ENCODE measurements around the gene BCL2L1.
A peak's percentile ranks its signal among the peaks of the same experiment; 100 is the strongest.
"Not testable (repeated sequence)": the region's sequence is repeated elsewhere in the genome, so short reads cannot be mapped to it uniquely, and the experiment has no call there.

Gene BCL2L1

DNA sequence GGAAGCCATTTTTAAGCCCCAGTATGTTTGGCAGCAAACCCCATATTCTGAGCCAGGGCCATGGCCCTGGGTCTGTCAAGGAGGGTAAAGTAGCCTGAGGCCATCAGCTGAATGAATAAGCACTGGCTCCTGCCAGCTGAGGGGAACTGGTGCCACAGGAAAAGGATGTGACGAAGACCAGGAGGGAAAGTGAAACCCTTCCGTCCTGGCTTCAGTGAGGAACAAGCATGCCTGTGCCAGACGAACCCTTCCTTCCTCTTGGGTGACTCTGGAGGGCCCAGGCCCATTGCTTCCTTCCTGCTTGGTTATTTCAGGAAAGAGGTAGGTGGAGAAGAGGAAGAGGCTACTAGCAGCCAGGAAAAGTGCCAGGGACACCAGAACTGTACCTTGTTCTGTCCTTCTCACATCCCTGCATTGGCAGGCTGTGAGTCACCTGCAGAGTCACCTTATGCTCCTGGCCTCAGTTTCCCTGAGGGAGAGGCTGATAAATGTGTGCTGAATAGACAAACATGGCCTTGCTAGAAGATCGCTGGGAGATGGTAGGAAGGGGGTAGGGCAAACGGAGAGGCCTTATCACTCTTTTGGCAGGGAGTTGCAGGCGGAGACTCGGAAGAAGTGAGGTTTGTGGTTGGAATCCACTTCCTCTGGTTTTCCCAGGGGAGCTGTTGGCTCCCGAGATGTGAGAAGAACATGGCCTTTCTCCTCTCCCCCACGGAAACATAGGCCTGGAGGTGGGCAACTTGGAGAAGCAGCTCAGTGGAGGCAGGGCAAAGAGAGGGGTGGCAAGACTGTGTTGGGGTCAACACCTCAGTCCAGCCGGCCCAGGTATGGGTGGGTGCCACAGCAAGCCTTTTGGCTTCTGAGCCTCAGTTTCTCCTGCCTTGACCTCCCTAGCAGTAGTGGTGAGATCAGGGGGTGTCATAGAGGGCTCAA, 47.5 kb downstream of the BCL2L1 start:
- no peak for DNase-seq (ENCODE audit: low read depth, low spot score)

DNA sequence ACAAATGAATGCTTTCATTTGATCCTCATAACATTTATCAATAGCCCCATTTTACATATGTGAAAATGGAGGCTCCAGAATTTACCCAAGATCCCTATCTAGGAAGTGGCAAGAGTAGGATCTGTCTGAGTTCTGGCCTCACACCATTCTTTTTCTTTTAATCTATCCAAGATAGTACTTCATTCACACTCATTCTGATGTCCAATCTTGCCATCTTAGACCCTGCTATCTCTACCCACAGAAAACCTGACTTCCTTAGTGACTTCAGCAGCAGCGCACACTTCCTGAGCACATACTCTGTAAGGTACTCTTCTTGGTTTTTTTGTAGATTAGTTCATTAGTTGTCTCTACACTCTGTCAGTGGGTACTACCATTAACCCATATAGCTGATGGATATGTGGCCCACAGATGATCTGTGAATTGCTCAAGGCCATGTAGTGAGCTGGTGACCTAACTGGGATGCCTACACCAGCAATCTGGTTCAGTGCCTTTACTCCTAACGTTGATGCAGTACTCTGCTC, 48.7 kb downstream of the BCL2L1 start:
- no peak for DNase-seq (ENCODE audit: low read depth, low spot score)

DNA sequence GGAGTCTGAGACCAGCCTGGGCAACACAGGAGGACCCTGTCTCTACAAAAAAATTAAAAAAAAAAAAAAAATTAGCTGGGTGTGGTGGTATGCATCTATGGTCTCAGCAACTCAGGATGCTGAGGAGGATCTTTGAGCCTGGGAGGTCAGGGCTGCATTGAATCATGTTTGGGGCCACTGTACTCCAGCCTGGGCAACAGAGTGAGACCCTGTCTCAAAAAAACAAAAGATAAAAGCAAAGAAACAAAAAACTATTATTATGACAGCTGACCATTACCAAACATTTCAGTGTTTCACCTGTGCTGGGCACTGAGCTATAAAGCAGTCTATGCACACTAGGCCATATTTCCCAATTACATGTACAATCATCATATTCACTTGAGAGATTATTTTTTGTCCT, 49.2 kb downstream of the BCL2L1 start:
- no peak for DNase-seq (ENCODE audit: low read depth, low spot score)

DNA sequence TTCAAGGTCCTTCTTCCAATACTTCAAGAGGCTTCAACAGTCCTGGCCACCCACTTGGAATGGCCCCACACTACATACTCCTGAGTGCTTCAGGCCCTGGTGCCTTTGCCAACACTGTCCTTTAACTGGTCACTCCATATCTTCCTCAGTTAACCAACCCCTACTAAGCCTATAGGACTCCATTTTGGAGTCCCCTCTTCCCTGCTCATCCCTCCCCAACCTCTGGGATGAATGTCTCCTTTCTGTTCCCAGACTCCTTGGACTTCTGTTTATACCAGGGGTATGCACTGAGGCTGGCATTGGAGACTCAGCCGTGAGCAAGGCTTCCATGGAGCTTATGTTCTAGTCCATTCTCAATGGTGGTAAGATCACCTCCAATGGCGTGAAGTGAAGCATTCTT, 51.3 kb downstream of the BCL2L1 start:
- no peak for DNase-seq (ENCODE audit: low read depth, low spot score)

DNA sequence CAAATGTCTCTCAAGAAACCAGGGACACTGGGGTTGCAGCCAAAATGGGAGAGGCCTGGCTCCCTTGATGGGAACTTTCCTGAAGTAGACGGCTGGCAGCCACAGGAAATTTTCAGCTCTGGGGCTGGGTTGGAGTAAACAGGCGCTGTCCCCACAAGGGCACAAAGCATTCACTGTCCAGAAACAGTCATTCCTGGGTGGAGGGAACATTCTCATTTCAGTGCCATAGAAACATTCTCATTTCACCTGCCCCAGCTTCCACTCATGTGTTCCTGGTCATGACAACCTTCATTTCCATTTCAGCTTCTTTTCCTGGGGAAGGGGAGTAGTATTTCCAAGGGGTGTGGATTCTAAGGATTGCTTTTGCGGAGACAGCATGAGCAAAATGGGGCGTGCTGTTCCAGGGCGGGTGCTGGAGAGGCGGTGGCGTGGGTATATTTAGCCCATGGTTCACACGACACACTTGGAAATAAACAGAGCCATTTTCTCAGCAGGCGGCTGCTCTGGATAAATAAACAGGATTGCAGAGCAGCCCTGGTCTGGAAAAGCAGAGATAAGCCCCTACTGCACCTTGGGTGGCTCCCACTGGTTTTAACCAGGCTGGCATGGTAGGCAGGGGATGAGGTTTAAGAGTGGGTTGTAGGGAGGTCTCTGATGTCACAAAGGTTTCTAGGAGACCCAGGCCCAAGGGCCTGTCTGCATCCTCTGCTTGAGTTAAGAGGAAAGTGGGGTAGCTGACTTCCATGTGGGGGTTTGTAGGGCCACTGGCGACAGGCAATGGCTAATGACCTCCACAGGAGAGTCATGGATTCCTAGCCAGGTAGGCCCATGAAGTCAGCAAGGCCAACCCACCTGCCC, 52.1 kb downstream of the BCL2L1 start:
- no peak for DNase-seq (ENCODE audit: low read depth, low spot score)

DNA sequence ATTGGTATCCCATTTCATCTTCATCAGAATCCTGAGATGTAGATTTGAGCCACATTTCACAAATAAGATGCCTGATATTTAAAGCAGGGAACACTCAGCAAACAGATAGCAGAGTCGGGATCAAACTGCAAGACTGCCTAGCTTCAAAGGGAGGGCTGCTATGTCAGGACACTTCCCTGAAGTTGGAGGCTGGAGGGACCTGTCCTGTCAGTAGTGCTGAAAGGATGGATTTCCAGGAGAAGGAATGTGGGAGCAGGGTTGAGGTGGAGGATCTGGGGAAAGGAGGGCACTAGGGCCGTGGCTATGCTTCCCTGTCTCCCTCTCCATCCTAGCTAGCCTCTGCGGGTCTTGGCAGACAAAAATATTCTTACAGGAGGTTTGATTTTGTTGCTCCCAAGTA, 52.8 kb downstream of the BCL2L1 start:
- DNase-seq (ENCODE audit: low read depth, low spot score) = no peak

DNA sequence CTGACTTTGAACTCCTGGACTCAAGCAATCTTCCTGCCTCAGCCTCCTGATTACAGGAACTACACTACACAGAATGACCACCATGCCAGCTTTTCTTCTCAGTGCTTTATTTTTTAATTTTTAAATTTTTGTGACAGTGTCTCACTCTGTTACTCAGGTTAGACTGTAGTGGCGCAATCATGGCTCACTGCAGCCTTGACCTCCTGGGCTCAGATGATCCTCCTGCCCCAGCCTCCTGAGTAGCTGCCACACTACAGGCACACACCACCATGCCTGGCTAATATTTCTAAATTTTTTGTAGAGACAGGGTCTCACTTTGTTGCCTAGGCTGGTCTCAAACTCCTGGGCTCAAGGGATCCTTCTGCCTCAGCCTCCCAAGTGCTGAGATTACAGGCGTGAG, 53.7 kb downstream of the BCL2L1 start:
- not testable (repeated sequence) for DNase-seq (ENCODE audit: low read depth, low spot score)

DNA sequence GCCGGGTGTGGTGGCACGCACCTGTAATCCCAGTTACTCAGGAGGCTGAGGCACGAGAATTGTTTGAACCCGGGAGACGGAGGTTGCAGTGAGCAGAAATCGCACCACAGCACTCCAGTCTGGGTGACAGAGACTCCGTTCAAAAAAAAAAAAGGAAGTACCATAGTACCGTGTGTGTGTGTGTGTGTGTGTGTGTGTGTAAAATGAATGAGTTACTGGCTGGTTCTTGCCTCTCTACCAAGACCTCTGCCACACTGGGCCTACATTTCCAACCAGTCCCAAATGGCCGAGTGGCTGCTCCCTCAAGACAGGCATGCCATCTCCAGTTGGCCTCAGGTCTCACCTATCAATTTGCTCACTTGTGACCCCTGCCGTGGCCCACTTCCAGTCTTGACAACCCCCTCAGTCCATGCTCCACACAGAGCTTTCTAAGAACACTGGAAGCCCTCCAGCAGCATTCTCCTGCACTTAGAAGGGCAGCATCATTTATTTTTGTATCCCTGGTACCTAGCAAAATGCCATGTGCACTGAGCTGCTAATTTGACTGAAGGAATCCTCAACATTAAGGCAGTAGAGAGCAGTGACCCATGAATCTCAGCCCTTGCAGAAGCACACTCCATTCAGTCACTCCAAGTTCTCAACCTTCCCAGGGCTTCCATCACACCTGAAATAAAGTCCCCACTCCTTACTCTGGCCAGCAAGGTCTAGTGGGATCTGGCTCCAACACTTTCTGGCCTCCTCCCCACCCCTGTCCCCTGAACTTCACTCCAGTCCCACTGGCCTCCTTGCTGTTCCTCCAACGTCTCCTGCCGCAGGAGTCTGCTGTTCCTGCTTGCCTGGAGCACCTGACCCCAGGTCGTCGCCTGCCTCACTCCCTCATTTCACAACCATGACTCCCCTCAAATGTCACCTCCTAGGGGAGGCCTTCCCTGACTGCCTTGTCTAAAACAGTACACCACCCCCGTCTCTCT, 55.1 kb downstream of the BCL2L1 start:
- DNase-seq (ENCODE audit: low read depth, low spot score) = no peak

DNA sequence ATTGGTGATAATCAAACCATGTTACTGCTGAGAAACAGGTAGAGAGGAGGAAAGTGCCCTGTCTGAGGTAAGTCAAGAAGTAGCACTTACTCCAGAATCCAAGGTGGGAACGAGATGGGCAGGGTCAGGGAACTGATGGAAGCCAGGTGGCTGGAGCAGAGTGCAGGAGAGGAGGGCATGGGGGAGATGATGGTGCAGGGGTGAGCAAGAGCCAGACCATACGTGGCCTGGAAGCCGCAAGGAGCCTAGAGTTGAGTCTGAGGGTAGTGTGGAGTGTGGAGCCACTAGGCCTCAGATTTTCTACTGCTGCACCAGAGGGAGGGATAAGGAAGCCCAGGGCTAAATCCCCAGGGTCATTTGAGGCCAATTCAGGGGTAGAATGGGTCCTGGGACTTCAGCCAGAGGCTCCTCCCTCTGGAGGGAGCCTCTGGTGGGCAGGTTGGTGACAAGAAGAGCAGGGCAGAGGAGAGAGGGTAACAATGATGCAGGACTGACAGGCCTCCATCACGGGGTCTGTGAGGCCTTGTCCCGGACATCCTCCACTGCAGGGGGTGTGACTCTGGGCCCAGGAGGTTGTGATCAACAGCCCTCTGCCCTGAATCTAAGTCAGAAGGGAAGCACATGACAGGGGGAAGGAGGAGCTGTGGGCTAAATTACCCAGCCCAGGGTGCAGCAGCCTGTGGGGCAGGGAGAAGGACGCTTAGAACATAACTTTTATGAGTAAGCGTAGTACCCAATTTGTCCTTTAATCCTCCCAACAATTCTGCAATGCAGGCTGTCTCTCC, 56.2 kb downstream of the BCL2L1 start:
- no peak for DNase-seq (ENCODE audit: low read depth, low spot score)

DNA sequence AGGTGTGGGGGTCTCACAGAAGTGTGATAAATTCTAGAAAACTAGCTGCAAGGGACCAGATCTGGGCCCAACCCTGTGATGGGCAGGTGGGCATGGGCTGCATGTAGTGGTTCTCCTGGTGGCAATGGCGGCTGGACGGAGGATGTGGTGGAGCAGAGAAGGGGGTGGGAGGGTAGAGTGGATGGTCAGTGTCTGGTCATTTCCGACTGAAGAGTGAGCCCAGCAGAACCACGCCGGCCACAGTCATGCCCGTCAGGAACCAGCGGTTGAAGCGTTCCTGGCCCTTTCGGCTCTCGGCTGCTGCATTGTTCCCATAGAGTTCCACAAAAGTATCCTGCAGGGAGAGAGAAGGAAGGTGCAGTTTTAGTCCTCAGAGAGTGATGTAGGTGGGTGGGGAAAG, 56.9 kb downstream of the BCL2L1 start:
- DNase-seq (ENCODE audit: low read depth, low spot score) = no peak

DNA sequence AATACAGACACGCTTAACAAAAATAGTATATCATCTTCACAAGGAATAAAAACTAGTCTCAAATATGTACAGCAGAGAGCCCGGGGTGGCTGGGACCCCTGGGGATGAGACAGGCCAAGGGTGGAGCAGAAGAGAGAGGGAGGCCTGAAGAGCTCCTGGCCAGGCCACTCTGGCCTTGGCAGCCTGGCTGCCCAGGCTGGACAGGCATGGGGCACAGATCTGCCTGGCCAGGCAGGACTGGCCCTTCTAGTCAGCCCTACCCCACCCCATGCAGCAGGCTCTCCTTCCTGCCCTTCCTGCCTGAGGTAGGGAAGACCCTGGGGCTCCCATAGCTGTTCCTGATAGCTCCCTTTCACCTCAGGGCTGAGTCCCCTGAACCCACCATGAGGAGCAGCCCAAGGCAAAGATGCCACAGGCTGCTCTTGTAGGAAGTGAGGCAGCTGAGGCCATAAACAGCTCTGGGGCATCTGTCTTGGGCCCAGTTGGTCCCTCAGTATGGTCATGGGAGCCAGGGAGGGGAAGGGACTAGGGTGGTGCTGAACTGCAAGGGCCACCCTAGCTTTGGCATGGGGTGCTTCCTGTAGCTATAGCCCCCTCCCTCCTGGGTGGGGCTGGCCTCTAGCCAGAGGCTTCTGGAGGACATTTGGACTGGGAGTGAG, 57.8 kb downstream of the BCL2L1 start:
- DNase-seq (ENCODE audit: low read depth, low spot score) = no peak

DNA sequence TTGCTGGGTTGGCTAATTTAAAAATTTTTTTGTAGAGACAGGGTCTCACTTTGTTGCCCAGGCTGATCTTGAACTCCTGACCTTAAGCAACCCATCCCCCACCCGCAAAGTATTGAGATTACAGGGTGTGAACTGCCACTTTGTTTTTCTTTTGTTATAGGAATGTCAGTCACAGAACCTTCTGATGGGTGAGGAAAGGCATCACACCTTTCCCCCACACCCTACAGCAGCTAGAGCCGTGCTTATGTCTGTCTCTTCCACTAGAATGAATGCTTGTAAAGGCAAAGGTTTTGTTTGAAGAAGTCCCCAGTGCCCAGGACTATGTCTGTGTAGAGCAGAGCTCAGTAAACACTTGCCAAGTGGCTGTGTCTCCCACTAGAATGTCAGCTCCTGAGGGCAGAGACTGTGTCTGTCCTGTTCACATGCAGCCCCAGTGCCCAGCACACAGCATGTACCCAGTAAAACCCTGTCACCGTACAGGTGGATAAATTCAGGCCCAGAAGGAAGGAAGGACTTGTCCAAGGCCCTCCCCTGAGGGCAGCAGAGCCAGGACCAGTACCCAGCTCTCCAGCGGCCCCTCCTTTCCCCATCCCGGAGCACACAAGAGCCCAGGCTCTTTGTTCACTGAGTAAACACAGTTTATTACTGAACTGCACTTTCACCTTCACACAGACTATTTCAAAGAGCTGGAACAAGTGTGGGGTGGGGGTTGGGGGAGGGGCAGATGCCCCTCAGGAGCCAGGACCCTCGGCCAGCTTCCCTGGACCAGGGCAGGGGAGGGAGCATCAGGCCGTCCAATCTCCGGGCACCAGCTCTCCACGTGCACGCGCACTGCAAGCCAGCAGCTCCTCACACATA, 58.6 kb downstream of the BCL2L1 start:
- DNase-seq (ENCODE audit: low read depth, low spot score) = no peak

DNA sequence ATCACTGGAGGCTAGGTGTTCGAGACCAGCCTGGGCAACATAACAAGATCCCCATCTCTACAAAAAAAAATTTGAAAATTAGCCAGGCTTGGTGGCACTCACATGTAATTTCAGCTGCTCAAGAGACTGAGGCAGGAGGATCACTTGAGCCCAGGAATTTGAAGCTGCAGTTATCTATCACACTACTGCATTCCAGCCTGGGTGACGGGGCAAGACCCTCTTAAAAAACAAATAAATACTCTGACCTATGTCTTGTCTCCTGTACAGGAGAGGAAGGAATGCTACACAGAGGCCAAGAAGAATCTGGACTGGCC, 59.2 kb downstream of the BCL2L1 start:
- no peak for DNase-seq (ENCODE audit: low read depth, low spot score)

DNA sequence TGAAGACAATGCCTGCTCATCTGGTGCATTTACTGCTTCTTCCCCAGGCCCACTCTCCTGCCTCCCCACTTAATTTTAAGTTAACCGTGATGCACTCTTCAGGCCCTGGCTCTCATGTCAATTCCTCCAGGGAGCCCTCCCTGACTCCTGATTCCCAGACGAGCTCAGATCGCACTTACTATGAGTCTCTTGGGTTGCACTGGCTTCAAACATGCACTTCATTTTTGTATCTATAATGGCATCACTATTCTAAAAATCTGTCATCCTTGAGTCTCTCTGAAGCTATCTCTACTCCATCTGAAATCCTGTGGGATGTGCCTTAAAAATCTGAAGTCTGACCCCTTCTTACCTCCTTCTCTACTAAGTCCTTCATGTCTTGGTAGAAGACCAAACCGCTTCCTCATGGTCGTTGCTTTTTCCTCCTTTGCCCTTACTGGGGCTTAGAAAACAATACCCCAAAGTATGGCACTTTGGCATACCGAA, 60.3 kb downstream of the BCL2L1 start:
- no peak for DNase-seq (ENCODE audit: low read depth, low spot score)

DNA sequence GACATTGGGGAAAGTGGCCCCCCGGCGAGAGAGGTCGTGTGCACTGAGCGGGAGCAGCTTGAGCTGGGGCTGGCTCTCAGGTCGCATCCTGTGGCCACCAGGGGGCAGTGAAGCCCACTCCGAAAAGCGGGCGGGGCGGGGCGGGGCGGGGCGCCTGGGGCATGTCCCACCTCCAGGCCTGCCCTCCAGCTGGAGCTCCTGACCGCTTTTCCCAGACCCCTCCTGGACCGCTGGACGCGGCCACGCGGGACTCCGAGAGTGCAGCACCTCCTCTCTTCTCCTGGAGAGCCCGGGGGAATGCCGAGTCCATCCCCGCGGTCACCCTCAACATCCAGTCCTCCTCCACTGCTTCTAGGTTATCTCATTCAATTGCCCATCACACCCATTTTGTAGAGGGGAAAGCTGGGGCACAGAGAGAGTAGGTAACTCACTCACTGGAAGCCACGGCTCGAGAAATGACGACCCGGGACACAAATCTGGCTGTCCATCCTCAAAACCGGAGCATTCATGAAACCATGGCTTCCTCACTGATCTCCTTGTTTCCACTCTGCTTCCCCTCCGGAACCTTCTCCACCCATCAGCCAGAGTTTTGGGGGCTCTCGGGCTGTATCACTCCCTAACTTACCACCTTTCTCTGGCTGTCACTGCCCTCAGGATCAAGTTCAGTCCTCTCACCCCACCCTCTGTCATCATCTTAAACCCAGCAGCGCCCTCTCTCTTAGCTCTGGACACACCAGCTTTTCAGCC, 60.9 kb downstream of the BCL2L1 start:
- DNase-seq (ENCODE audit: low read depth, low spot score) = peak; percentile 33

DNA sequence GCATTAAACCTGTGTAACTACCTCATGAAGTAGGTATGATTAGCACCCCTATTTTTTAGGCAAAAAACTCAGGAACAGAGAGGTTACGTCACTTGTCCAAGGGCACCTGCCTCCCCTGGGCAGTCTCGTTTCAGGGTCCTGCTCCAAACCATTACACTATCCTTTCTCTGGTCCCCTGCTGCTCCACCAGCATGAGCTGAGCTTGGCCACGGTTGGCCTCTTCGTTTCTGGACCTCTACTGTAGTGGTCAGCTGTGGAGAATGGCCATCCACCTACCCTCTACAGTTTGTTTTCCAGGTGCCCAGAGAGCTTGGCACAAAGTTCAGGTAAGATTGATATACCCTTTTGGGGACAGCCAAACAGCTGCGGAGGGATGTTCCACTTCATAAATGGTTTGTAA, 68.1 kb downstream of the BCL2L1 start:
- DNase-seq (ENCODE audit: low read depth, low spot score) = no peak

DNA sequence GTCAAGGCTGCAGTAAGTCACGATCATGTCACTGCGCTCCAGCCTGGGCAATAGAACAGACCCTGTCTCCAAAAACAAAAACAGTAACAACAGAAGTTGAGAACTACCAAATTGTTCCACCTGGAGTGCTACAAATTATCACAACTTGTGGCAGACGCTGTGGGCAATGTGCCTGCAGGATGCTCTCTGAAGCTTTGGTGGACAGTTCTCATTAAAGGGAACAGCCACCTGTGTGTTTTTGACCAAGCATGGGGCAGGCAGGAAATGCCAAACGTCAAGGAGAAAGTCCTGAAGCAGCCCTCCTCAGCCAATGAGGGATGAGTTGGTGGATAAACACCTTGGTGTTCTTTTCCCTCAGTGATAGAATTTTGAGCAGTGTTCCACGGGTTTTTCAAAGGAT, 69.1 kb downstream of the BCL2L1 start:
- no peak for DNase-seq (ENCODE audit: low read depth, low spot score)

DNA sequence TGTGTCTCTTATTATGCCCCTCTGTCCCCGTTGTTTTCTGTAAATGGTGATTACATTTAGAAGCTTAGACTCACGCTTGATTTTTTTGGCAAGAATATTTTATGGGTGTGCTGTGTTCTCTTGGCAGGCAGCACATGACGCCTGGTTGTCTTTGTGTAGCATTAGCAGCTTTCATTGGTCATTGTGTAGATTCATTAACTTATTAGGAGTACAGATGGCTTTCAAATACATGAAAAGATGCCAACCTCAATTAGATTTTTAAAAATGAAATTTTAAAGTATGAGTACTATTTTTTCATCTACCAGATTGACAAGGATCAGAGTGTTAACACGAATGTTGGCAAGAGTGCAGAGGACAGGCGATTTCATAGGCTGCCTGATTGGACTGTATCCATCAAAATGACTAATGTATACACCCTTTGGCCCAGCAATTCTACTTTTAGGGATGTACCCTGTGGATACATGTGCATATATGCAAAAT, 69.7 kb downstream of the BCL2L1 start:
- no peak for DNase-seq (ENCODE audit: low read depth, low spot score)
